DLD1 (cell line): ENCODE results near the gene VWF.

Experiments
- in situ Hi-C: cut with HindIII; loops from 2 replicates; pipeline ENCODE4 v1.10.0; 2017; ENCODE audit warnings: low sequenced_read_pairs

VWF gene

GRCh38 chr12:5988659-5989116 lies 135.8 kb downstream of the VWF start:
- in situ Hi-C loops: no loop called here

DNA sequence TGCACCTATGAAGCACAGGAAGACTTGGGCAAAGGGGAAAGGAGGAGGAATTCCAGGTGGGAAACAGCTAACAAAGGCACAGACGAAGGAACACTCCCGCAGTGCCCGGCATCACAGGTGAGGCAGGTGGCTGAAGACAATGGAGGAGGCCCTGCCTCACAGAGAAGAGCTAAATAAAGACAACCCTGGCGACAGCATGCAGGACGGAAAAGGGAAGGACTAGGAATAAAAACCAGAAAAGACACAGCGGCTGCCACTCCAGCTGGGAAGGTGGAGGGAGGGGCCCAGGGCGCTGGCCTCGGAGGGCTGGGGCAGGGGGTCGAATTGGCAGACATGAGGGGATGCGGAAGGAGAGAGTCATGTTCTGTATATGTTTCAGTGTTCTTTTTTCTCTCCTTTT lies 136.4 kb downstream of the VWF start:
- in situ Hi-C loops: no loop called here

DNA sequence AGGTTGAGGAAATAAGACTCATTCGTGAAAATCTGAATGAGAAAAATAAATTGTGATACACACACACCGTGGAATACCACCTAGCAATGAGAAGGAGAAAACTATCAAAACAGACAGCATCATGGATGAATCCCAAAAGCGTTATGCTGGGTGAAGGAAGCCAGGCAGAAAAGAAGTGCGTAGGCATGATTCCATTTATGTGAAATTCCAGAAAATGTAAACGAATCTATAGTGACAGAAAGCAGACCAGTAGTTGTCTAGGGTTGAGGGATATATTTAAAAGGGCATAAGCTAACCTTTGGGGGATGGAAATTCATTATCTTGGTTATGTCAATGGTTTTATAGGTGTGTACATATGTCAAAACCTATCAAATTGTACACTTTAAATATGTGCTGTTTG lies 136.9 kb downstream of the VWF start:
- in situ Hi-C loops: no loop called here

- in situ Hi-C loops: no loop called here
These were observed 139.0 kb downstream of the VWF start for GRCh38 chr12:5985471-5985870.

GRCh38 chr12:5984873-5985272 lies 139.6 kb downstream of the VWF start:
- in situ Hi-C loops: no loop called here

GRCh38 chr12:5982106-5982505 lies 142.4 kb downstream of the VWF start:
- in situ Hi-C loops: no loop called here

GRCh38 chr12:5977556-5977955 lies 146.9 kb downstream of the VWF start:
- in situ Hi-C loops: no loop called here

DNA sequence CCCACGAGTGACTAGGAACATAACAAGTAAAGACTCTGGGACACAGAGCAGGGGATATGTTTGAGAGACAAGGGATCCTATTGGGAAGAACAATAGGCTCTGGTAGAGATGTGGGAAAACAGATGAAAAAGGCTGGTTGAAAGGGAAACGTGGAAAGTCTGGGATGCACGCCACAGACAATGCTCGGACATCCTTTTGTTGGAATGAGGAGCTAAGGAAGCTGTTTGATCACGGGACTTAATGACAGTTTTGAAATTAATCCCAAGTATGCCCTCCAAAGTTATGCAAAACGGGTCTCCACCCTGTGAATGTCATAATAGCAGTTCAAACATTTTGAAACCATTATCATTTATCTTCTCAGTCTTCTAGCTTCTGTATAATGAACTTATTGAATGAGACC lies 147.8 kb downstream of the VWF start:
- in situ Hi-C loops: no loop called here

DNA sequence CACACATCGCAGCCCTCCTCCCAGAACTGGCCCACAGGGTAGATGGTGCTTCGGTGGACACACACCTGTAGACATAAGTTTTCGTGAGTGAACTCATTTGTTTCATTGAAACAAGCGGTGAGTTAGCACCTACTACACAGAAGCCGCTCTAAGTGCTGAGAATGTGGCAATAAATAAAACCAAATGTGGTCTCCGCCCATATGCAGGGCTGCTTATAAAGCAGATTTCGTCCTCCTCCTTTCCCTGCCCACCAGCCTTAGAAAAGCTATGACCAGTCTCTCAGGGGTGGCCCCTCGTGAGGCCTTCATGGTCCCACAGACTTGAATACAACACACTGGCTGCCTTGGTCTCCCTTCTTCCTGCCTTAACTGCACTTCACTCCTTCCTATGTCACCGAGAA lies 148.3 kb downstream of the VWF start:
- in situ Hi-C loops: no loop called here

- in situ Hi-C loops: no loop called here
These were observed 150.9 kb downstream of the VWF start for GRCh38 chr12:5973461-5974115.

GRCh38 chr12:5972387-5972786 lies 152.1 kb downstream of the VWF start:
- in situ Hi-C loops: no loop called here

- in situ Hi-C loops: no loop called here
These were observed 153.1 kb downstream of the VWF start for GRCh38 chr12:5971194-5971850.

- in situ Hi-C loops: no loop called here
These were observed 154.3 kb downstream of the VWF start for GRCh38 chr12:5969974-5970690.

DNA sequence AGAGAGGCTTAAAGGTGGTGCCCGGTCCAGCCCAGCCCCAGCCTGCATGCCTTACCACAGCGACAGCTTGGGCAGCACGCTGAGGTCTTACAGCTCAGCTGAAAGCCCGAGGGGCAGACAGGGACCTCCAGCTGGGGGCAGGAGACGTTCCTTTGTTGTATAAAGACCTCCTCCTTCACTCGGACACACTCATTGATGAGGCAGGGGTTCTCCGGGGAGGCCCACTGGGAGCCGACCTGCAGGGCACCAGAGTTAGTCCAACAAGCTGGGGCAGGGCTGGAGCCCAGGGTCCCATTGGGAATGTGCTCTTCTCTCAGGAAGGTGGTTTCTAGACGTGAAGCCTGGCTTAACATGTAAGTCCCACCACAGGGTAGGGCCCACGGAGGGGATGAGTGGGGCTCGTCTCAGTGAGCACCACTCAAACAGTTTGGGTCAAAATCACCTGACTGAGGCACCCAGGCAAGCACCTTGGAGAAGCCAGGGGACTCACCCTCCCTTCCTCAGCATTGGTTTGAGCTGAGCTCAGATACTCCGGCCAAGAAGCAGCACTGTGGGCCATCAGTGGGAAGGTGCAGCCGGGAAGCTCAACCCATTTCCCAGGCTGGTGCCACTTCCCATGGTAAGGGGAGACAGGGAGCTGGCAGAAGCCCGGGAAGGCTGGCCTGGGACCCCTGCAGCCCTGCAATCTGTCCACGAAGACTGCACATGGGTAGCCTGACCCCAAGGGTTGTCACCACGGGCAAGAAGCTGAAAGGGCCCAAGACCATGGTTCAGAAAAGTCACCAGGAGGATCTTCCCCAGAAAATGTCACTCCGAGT lies 155.1 kb downstream of the VWF start:
- in situ Hi-C loops: no loop called here

- in situ Hi-C loops: no loop called here
These were observed 156.6 kb downstream of the VWF start for GRCh38 chr12:5967645-5968415.

- in situ Hi-C loops: no loop called here
These were observed 157.9 kb downstream of the VWF start for GRCh38 chr12:5966486-5967095.

DNA sequence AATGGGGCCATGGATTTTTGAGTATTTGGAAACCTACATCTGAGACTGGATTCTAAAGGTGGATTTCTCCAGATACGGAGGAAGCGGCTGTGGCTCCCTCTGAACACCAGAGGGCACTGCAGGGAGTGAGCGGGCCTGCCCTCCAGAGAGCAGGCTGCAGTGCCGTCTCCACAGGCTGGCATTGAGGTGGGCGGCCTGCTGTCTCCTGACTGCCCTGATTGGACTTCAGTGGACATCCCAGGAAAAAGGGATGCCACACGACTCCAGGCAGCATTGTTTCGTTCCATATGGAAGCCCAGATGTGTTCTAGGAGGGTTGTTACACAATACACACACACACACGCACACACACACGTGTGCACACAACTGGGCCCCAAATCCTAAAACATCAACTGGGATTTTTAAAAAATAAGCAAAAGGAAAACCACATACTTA lies 158.5 kb downstream of the VWF start:
- in situ Hi-C loops: no loop called here

DNA sequence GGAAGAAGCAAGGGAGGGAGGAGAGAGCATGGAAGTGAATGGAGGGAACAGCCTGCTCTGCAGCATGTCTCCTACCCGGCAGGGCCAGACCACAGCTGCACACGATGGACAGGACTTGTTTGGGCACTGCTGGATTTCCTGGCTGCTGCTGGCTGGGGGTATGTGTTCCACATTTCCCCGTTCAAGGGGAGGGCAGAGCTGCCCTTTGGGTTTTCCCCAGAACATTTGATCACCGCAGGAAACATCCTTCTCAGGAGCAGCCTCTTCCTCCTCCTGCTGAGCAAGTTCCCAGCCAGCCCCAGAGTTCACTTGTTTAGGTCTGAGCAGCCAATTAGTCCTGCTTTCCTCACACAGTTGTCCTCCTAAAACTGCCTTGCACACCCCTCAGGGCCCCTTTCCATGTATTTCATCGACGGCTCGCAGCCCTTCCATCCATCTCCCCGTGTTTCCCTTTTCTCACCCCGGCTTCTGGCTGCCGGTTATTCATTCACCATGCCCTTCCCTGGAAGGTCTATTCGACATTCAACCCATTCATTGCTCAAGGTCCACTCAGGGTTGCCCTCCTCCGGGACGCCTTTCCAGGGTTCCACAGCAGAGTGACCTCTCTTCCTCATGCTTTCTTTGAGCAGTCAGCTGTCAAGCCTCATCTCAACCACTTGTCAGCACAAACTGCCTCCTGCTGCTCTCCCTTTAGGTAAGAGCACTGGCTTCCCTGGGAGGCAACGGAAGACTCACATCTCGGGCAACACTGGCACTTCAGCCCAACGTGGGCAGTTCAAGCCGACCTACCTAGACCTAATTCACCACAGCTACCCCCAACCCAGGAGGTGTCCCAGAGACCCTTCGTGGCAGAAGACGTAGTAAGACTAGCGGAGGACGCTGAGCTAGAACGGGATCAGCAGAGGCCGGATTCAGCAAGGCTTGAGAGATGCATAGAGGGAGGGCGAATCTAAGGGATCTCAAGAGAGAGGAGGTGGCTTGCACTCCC lies 159.3 kb downstream of the VWF start:
- in situ Hi-C loops: loop anchor here (5.0 kb wide), 1 partner anchor 38 kb away; no protein-coding TSS in a partner anchor

GRCh38 chr12:5963515-5963914 lies 161.0 kb downstream of the VWF start:
- in situ Hi-C loops: loop anchor here (5.0 kb wide), 1 partner anchor 36 kb away; no protein-coding TSS in a partner anchor
